HepG2 (cell line): ENCODE measurements around the gene FBXL13. TPM values are rescaled to one million over a fixed set of nuclear protein-coding genes. Genes with fewer than 3 reads are reported as not detected.
A peak's percentile ranks its signal among the peaks of the same experiment; 100 is the strongest.
"Not testable (repeated sequence)": the region's sequence is repeated elsewhere in the genome, so short reads cannot be mapped to it uniquely, and the experiment has no call there.

Experiments used
- ATAC-seq: fragments of 200-7000 bp; cut with Tn5 transposase; 3 replicates; pipeline ENCODE4 v1.9.1; 2020; ENCODE audit warnings: mild to moderate bottlenecking, moderate library complexity
- BruUV-seq: library from RNA; stranded (reverse); fragments of 400-500 nt; replicated peaks from 2 replicates; lab custom pipeline; 2021; lab: Mats Ljungman, UMichigan
- CTCF ChIA-PET: fragments of 300-600 bp; formaldehyde crosslinking; extraction: SDS; loops from one replicate; lab custom pipeline; 2021; ENCODE audit warnings: low total read pairs, inconsistent platforms, low intra/inter-chr PET ratio; lab: Yijun Ruan, JAX
- POLR2A ChIA-PET: fragments of 350-600 bp; sonication (Branson Sonifier 250); formaldehyde crosslinking; loops from one replicate; lab custom pipeline; 2020; ENCODE audit warnings: antibody characterized with exemption, inconsistent platforms; lab: Yijun Ruan, JAX
- DNase-seq: peaks from one replicate; pipeline ENCODE4 v3.0.0-alpha.2; 2015; ENCODE audit warnings: low spot score
- FAIRE-seq: peaks from 3 replicates; lab custom pipeline; 2011; peaks lifted over from hg19 to GRCh38; lab: Jason Lieb, UNC
- H2AFZ ChIP-seq: one replicate; pipeline ENCODE4 v1.6.1; 2011; ENCODE audit warnings: low read length, inconsistent platforms
- H3K27ac ChIP-seq: fragments of 300-600 bp; 3 replicates; pipeline ENCODE4 v1.8.0; 2011; ENCODE audit warnings: mixed run types, mild to moderate bottlenecking, mixed read lengths, low read length, inconsistent platforms; ENCODE audit not compliant: insufficient read depth; ENCODE audit errors: extremely low read length
- H3K27me3 ChIP-seq, 2 experiments: fragments of 200-600 bp in 1 of 2; 2 replicates in 1 of 2; 3 replicates in 1 of 2; pipeline versions ENCODE4 v1.6.0 to v1.8.0; 2011; ENCODE audit warnings: low read length in 2 of 2, mild to moderate bottlenecking in 2 of 2, moderate library complexity in 2 of 2, inconsistent platforms in 1 of 2; ENCODE audit not compliant: insufficient read depth in 2 of 2, control insufficient read depth in 1 of 2
- H3K36me3 ChIP-seq, 2 experiments: fragments of 200-600 bp in 1 of 2; replicated peaks in 1 of 2; 2 replicates in 1 of 2; 3 replicates in 1 of 2; pipeline versions ENCODE4 v1.5.1 to v1.8.0; 2011; ENCODE audit warnings: low read length in 2 of 2, inconsistent platforms in 1 of 2; ENCODE audit not compliant: insufficient read depth in 2 of 2, control insufficient read depth in 1 of 2
- H3K4me1 ChIP-seq: 2 replicates; pipeline ENCODE4 v1.5.1; 2012; ENCODE audit warnings: low read length, inconsistent platforms; ENCODE audit not compliant: insufficient read depth
- H3K4me2 ChIP-seq: 2 replicates; pipeline ENCODE4 v1.6.0; 2011; ENCODE audit warnings: low read depth, low read length, inconsistent platforms
- H3K4me3 ChIP-seq, 3 experiments: fragments of 200-600 bp in 1 of 3; sonication (generic), shearing (Covaris generic) in 1 of 3; replicated peaks in 1 of 3; 2 replicates each; pipeline ENCODE4 v1.5.1; 2011 to 2016; ENCODE audit warnings: low read length in 3 of 3, inconsistent platforms in 2 of 3, low read depth in 2 of 3, mild to moderate bottlenecking in 2 of 3, control low read depth in 1 of 3, mixed read lengths in 1 of 3; ENCODE audit not compliant: insufficient read depth in 1 of 3
- H3K79me2 ChIP-seq: one replicate; pipeline ENCODE4 v1.6.1; 2011; ENCODE audit warnings: low read length, inconsistent platforms; ENCODE audit not compliant: insufficient read depth
- H3K9ac ChIP-seq: 2 replicates; pipeline ENCODE4 v1.6.0; 2011; ENCODE audit warnings: mild to moderate bottlenecking, low read depth, low read length, inconsistent platforms; ENCODE audit not compliant: insufficient read depth
- H3K9me3 ChIP-seq: 2 replicates; pipeline ENCODE4 v1.5.1; 2012; ENCODE audit warnings: mild to moderate bottlenecking, low read length
- H4K20me1 ChIP-seq: 2 replicates; pipeline ENCODE4 v1.6.0; 2011; ENCODE audit warnings: inconsistent platforms, mild to moderate bottlenecking, low read length, moderate library complexity; ENCODE audit not compliant: insufficient read depth
- MAFK ChIP-seq, 2 experiments: IDR thresholded peaks in 1 of 2; conservative IDR thresholded peaks in 1 of 2; 2 replicates each; pipeline ENCODE4 v1.6.1; 2011; ENCODE audit warnings: improper control_type of control experiment in 2 of 2, low read length in 2 of 2
- ZSCAN25 ChIP-seq: sonication (generic); formaldehyde crosslinking; IDR thresholded peaks from 2 replicates; pipeline ENCODE4 v1.8.0; 2022; ENCODE audit warnings: mild to moderate bottlenecking, missing genetic modification reagents
- WGBS: methylation state at CpG from one replicate; pipeline ENCODE4 v1.1.6; 2017; ENCODE audit warnings: low lambda C conversion rate; 5-methylcytosine and 5-hydroxymethylcytosine counted together
- in situ Hi-C: cut with HindIII; loops from 2 replicates; pipeline ENCODE4 v1.10.0; 2017; ENCODE audit warnings: low pct_unique_long_range_greater_than_20kb; ENCODE audit not compliant: extremely low pct_ligation_motif_present
- intact Hi-C: fragments of 100-400 bp; cut with micrococcal nuclease; formaldehyde crosslinking; loops from one replicate; pipeline ENCODE4 v1.10.0; 2022; ENCODE audit not compliant: unreplicated experiment
- polyA plus RNA-seq, 8 experiments: library from polyadenylated mRNA; depleted of rRNA in 3 of 8; stranded (reverse) in 7 of 8; unstranded in 1 of 8; fragments of >200 nt; fragmentation: Illumina TruSeq in 4 of 8; extraction: Trizol in 4 of 8; gene quantifications; 2 replicates each; pipeline versions ENCODE4 v1.2.1 to v1.2.3, GENCODE V29; 2011 to 2016; ENCODE audit warnings: low read depth in 4 of 8, missing spikeins in 1 of 8, mixed read lengths in 1 of 8; ENCODE audit not compliant: insufficient read depth in 1 of 8
- total RNA-seq, 5 experiments: library from RNA; depleted of rRNA; stranded (reverse); fragments of >200 nt; fragmentation: Illumina TruSeq; extraction: Trizol; gene quantifications; 2 replicates each; pipeline ENCODE4 v1.2.3, GENCODE V29; 2016; ENCODE audit warnings: low read depth in 1 of 5

The FBXL13 gene
- total and polyA plus RNA-seq, 2 of the 13 experiments (the other 11 are each of a cell fraction or from before 2014, with no cell fraction given) = 0.24 to 0.77 TPM

GRCh38 chr7:102790364-102791100 is 284.1 kb downstream of the FBXL13 start (continued):
- TF ChIP-seq MAFK (conservative IDR thresholded peaks at IDR 0.05 in 1 of 2, IDR thresholded peaks at IDR 0.05 in 1 of 2; ENCODE audit: low read length in 2 of 2) = peak in 1 of 2 experiments; percentile 60; a peak in 2 of 4 replicates
- TF ChIP-seq ZSCAN25 (CRISPR knock-in tag) = 0 out of 2 replicates have a peak, but pooled peaks have one; percentile 25

- H3K4me3 ChIP-seq, CTCF ChIA-PET, H3K27me3 ChIP-seq, ATAC-seq, H2AFZ ChIP-seq, H3K4me1 ChIP-seq, H3K9ac ChIP-seq, intact Hi-C loops, H3K4me2 ChIP-seq, in situ Hi-C loops, POLR2A ChIA-PET, H3K79me2 ChIP-seq, H3K9me3 ChIP-seq, BruUV-seq, H3K27ac ChIP-seq, H4K20me1 ChIP-seq, H3K36me3 ChIP-seq, DNase-seq: not testable (repeated sequence)
- peak; percentile 15 for FAIRE-seq
- WGBS = 97% methylated on average over 2 of the region's 2 CpGs
Observed at GRCh38 chr7:102788770-102789169, 285.8 kb downstream of the FBXL13 start.

DNA sequence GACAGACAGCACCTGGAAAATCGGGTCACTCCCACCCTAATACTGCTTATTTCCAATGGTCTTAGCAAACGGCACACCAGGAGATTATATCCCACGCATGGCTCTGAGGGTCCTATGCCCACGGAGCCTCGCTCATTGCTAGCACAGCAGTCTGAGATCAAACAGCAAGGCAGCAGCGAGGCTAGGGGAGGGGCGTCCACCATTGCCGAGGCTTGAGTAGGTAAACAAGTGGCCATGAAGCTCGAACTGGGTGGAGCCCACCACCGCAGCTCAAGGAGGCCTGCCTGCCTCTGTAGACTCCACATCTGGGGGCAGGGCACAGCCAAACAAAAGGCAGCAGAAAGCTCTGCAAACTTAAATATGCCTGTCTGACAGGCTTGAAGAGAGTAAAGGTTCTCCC is 293.7 kb downstream of the FBXL13 start:
- WGBS = 83% methylated on average over 1 of the region's 10 CpGs
- CTCF ChIA-PET, ATAC-seq: not testable (repeated sequence)

DNA sequence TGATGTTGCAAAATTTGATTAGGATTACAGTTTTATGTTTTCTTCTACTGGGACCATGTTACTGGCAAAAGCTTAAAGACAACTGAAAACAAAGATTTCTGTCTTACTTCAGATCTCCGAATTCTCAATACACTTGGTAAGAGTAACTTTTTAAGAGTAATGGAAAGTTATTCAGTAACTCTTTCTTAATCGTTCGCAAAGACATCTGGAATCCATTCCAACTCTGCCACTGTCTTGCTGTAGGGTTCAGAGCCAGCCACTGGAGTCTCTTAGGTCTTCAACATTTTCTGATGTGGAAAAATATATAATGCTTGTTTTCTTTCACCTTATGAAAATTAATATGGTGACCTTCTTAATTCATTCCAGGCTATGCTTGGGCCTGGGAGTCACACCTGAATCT is 295.9 kb downstream of the FBXL13 start:
- 97% methylated on average over 3 of the region's 3 CpGs for WGBS
- H3K4me1 ChIP-seq, H3K4me2 ChIP-seq, intact Hi-C loops, in situ Hi-C loops, ATAC-seq, H3K9ac ChIP-seq, FAIRE-seq, H3K9me3 ChIP-seq, H4K20me1 ChIP-seq, H2AFZ ChIP-seq, H3K36me3 ChIP-seq, CTCF ChIA-PET, H3K27ac ChIP-seq, POLR2A ChIA-PET, H3K79me2 ChIP-seq, BruUV-seq, H3K4me3 ChIP-seq, H3K27me3 ChIP-seq, DNase-seq: not testable (repeated sequence)

More for the DNA sequence above, 293.7 kb downstream of the FBXL13 start:
- POLR2A ChIA-PET, H3K36me3 ChIP-seq, H3K4me2 ChIP-seq, H3K4me3 ChIP-seq, H2AFZ ChIP-seq, in situ Hi-C loops, DNase-seq, BruUV-seq, H4K20me1 ChIP-seq, intact Hi-C loops, H3K27ac ChIP-seq, FAIRE-seq, H3K9me3 ChIP-seq, H3K4me1 ChIP-seq, H3K79me2 ChIP-seq, H3K27me3 ChIP-seq, H3K9ac ChIP-seq: not testable (repeated sequence)

DNA sequence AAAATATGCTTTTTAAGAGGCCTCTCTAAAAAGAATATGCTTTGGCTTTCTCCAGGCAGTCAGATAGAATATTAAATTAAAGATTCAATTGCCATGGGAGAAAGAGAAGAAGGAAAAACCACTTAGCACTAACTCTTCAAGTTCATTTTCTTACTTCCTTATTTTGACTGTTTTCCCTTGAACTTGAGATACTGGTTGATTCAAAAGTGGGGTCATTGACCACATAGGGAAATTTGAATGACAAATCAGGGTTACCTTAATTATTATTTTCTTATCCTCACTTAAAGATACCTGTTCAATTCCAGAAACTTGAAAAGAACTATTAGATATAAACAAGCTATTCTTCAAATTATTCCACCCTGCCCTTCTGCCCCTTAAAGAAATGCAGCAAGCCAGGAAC is 298.4 kb downstream of the FBXL13 start:
- POLR2A ChIA-PET, H3K4me3 ChIP-seq, H3K36me3 ChIP-seq, H3K27me3 ChIP-seq, H2AFZ ChIP-seq, in situ Hi-C loops, FAIRE-seq, intact Hi-C loops, BruUV-seq, CTCF ChIA-PET, DNase-seq, H3K4me1 ChIP-seq, H3K79me2 ChIP-seq, H3K9ac ChIP-seq, H3K4me2 ChIP-seq, H3K9me3 ChIP-seq, H3K27ac ChIP-seq, H4K20me1 ChIP-seq, ATAC-seq: not testable (repeated sequence)
